Natural killer cell (primary cell): ENCODE measurements around the gene MRPL48. TPM values are rescaled to one million over a fixed set of nuclear protein-coding genes. Genes with fewer than 3 reads are reported as not detected.

Source experiments
- ATAC-seq, 3 donors: fragments of 150-1000 bp in 2 of 3; fragments of 200-7000 bp in 1 of 3; cut with Tn5 transposase; 1 replicate in 1 of 3; 2 replicates in 2 of 3; pipeline ENCODE4 v1.10.0; 2021; ENCODE audit warnings: mild to moderate bottlenecking in 2 of 3, moderate library complexity in 2 of 3
- DNase-seq, 2 donors: peaks; one replicate each; pipeline versions ENCODE4 v3.0.0 to v3.0.0-alpha.2; 2013 to 2021; ENCODE audit warnings: mixed read lengths in 1 of 2
- H3K27ac ChIP-seq: one replicate; pipeline ENCODE4 v1.5.1; 2013; ENCODE audit warnings: mild to moderate bottlenecking, low read length
- H3K27me3 ChIP-seq: one replicate; pipeline ENCODE4 v1.6.1; 2013; ENCODE audit warnings: low read length; ENCODE audit not compliant: control insufficient read depth, insufficient read depth
- H3K36me3 ChIP-seq: one replicate; pipeline ENCODE4 v1.6.1; 2013; ENCODE audit warnings: low read length; ENCODE audit not compliant: control insufficient read depth, insufficient read depth
- H3K4me1 ChIP-seq: one replicate; pipeline ENCODE4 v1.6.1; 2013; ENCODE audit warnings: low read length; ENCODE audit not compliant: control insufficient read depth, insufficient read depth
- H3K4me3 ChIP-seq: one replicate; pipeline ENCODE4 v1.5.1; 2013; ENCODE audit warnings: low read length
- H3K9me3 ChIP-seq: one replicate; pipeline ENCODE4 v1.6.1; 2013; ENCODE audit warnings: low read length; ENCODE audit not compliant: control insufficient read depth, insufficient read depth
- H3K27ac Mint-ChIP-seq, 2 donors: one replicate each; pipeline ENCODE4 v1.8.0; 2022; ENCODE audit warnings: mild to moderate bottlenecking in 2 of 2, mixed read lengths in 2 of 2, moderate library complexity in 1 of 2
- H3K27me3 Mint-ChIP-seq, 2 donors: one replicate each; pipeline ENCODE4 v1.8.0; 2022; ENCODE audit warnings: low read depth in 2 of 2, mixed read lengths in 2 of 2
- H3K36me3 Mint-ChIP-seq: one replicate; pipeline ENCODE4 v1.8.0; 2022; ENCODE audit warnings: mixed read lengths
- H3K4me1 Mint-ChIP-seq, 2 donors: one replicate each; pipeline ENCODE4 v1.8.0; 2022; ENCODE audit warnings: mixed read lengths in 2 of 2
- H3K4me3 Mint-ChIP-seq: one replicate; pipeline ENCODE4 v1.8.0; 2022; ENCODE audit warnings: mild to moderate bottlenecking, moderate library complexity, mixed read lengths
- H3K9me3 Mint-ChIP-seq, 2 donors: one replicate each; pipeline ENCODE4 v1.8.0; 2022; ENCODE audit warnings: mixed read lengths in 2 of 2
- WGBS: methylation state at CpG from one replicate; pipeline ENCODE4 v1.1.7; 2013; ENCODE audit warnings: missing lambda C conversion rate; ENCODE audit not compliant: insufficient coverage; 5-methylcytosine and 5-hydroxymethylcytosine counted together
- intact Hi-C: fragments of 100-400 bp; cut with micrococcal nuclease; formaldehyde crosslinking; loops from one replicate; pipeline ENCODE4 v1.14.2; 2022
- total RNA-seq, 4 donors: library from RNA; stranded (reverse); fragments of 120-200 nt in 1 of 4; gene quantifications; one replicate each; pipeline versions ENCODE4 v1.2.3 to v1.2.4, GENCODE V29; 2013 to 2022
- TF ChIP-seq, protein P1 (sequence below): fragments of 200-600 bp; IDR thresholded peaks from one replicate; pipeline ENCODE4 v1.8.0; 2022; ENCODE audit warnings: antibody characterized with exemption

The MRPL48 gene
- total RNA-seq, 3 donors from 2014 or later (not counting 1 experiment from before 2014, with no cell fraction given) = 19.5 to 24.9 (median 21.2) TPM

DNA sequence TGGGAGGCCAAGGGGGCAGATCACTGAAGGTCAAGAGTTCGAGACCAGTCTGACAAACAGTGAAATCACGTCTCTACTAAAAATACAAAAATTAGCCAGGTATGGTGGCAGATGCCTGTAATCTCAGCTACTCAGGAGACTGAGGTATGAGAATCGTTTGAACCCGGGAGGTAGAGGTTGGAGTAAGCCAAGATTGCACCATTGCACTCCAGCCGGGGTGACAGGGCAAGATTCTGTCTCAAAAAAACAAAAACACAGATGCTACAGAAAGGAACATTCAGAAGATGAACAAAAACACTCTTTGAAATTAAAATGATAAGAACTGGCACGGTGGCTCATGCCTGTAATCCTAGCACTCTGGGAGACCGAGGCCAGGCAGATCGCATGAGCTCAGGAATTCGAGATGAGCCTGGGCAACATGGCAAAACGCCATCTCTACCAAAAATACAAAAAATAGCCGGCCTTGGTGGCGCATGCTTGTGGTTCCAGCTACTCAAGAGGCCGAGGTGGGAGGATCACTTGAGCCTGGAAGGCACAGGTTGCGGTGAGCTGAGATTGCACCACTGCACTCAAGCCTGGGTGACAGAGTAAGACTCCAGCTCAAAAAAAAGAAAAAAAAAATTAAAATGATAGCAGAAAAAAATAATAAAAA, 35.3 kb upstream of the MRPL48 start:
- Histone ChIP-seq H3K27me3 (no peaks in the 10 kb centered on the region), H3K27ac (no peak overlapping the region), H3K36me3 (no peaks in the 10 kb centered on the region), H3K4me1 (peaks cover 11% of the 10 kb centered on the region), H3K4me3 (no peak overlapping the region), H3K9me3 (no peaks in the 10 kb centered on the region)
- Mint-ChIP-seq H3K36me3 (no peaks in the 10 kb centered on the region), H3K27ac (peak overlapping the region in 1 of 2 donors; percentile 19), H3K4me3 (no peak overlapping the region), H3K9me3 (no peaks in the 10 kb centered on the region), H3K27me3 (no peaks in the 10 kb centered on the region), H3K4me1 (peaks cover 44 to 53% of the 10 kb centered on the region in 2 donors)
- ATAC-seq (no peak), DNase-seq (no peak)
- WGBS = 91% methylated on average over 14 of the region's 14 CpGs
- intact Hi-C loops = no loop called here
- TF ChIP-seq, protein P1, sequence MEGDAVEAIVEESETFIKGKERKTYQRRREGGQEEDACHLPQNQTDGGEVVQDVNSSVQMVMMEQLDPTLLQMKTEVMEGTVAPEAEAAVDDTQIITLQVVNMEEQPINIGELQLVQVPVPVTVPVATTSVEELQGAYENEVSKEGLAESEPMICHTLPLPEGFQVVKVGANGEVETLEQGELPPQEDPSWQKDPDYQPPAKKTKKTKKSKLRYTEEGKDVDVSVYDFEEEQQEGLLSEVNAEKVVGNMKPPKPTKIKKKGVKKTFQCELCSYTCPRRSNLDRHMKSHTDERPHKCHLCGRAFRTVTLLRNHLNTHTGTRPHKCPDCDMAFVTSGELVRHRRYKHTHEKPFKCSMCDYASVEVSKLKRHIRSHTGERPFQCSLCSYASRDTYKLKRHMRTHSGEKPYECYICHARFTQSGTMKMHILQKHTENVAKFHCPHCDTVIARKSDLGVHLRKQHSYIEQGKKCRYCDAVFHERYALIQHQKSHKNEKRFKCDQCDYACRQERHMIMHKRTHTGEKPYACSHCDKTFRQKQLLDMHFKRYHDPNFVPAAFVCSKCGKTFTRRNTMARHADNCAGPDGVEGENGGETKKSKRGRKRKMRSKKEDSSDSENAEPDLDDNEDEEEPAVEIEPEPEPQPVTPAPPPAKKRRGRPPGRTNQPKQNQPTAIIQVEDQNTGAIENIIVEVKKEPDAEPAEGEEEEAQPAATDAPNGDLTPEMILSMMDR = no peak

DNA sequence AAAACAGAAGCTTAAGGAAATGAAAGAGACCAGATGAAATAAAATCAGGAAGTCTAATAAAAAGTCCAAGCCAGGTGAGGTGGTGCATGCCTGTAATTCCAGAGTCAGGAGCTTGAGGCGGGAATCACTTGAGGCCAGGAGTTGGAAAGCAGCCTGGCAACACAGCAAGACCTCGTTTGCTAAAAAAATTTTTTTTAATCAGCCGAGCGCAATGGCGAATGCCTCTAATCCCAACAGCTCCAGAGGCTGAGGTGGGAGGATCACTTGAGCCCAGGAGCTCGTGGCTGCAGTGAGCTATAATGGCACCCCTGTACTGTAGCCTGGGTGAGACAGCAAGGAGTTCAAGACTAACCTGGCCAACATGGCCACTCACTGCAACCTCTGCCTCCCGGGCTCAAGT, 34.8 kb upstream of the MRPL48 start:
- Mint-ChIP-seq H3K36me3 (no peaks in the 10 kb centered on the region), H3K9me3 (no peaks in the 10 kb centered on the region)
- WGBS = 95% methylated on average over 7 of the region's 7 CpGs

DNA sequence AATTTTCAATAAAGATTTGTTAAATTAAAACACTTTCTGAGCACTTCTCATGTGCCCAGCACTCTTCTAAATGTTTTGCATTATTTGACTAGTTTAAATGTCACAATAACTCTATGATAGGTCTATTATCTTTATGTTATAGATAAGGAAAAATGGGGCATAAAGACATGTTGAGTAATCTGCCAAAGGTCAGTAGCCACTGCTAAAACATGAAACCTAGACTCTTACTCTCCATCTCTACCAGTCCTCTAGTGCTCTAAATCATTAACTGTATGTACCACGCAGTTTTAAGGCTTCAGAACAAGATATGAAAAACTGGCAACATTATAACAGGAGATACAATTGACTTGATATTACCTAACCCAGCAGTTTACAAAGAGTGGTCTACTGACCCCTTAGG, 33.7 kb upstream of the MRPL48 start:
- H3K27me3 Mint-ChIP-seq = no peaks in the 10 kb centered on the region
- TF ChIP-seq, protein P1 = no peak

More for the DNA sequence above, 34.8 kb upstream of the MRPL48 start:
- Histone ChIP-seq H3K4me1 (peaks cover 11% of the 10 kb centered on the region), H3K27ac (no peak overlapping the region), H3K27me3 (no peaks in the 10 kb centered on the region), H3K36me3 (no peaks in the 10 kb centered on the region), H3K9me3 (no peaks in the 10 kb centered on the region), H3K4me3 (no peak overlapping the region)
- H3K27ac Mint-ChIP-seq = no peak overlapping the region
- intact Hi-C loops = no loop called here
- H3K27me3 Mint-ChIP-seq = no peaks in the 10 kb centered on the region
- no peak for DNase-seq
- ATAC-seq = no peak
- H3K4me3 Mint-ChIP-seq = no peak overlapping the region
- peaks cover 38 to 48% of the 10 kb centered on the region in 2 donors for H3K4me1 Mint-ChIP-seq
- TF ChIP-seq, protein P1 = no peak

DNA sequence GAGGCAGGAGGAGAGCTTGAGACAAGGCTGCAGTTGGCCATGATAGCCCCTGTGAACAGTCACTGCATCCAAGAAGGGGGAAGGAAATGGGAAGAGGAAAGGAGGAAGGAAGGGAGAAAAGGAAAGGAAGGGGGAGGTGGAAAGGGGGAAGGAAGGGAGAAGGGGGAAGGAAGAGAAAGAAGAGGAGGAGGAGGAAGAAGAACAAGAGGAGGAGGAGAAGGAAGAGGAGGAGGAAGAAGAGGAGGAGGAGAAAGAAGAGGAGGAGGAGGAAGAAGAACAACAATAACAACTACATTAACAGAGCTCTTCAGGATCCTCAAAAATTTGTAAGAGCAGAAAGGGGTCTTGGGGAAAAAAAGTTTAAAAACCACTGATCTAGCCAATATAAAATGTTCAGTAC, 32.0 kb upstream of the MRPL48 start:
- Histone ChIP-seq H3K27me3 (no peaks in the 10 kb centered on the region), H3K4me3 (no peak overlapping the region), H3K4me1 (peaks cover 14% of the 10 kb centered on the region), H3K36me3 (no peaks in the 10 kb centered on the region), H3K9me3 (no peaks in the 10 kb centered on the region), H3K27ac (no peak overlapping the region)
- no peak for DNase-seq
- H3K27ac Mint-ChIP-seq = no peak overlapping the region
- TF ChIP-seq, protein P1 = no peak
- no peak overlapping the region for H3K4me3 Mint-ChIP-seq
- no peaks in the 10 kb centered on the region for H3K36me3 Mint-ChIP-seq
- H3K4me1 Mint-ChIP-seq = peaks cover 48 to 54% of the 10 kb centered on the region in 2 donors
- no peaks in the 10 kb centered on the region for H3K27me3 Mint-ChIP-seq
- intact Hi-C loops = no loop called here
- H3K9me3 Mint-ChIP-seq = no peaks in the 10 kb centered on the region
- ATAC-seq = no peak

More for the DNA sequence above, 33.7 kb upstream of the MRPL48 start:
- Histone ChIP-seq H3K4me3 (no peak overlapping the region), H3K4me1 (peaks cover 11% of the 10 kb centered on the region), H3K27me3 (no peaks in the 10 kb centered on the region), H3K27ac (no peak overlapping the region), H3K36me3 (no peaks in the 10 kb centered on the region), H3K9me3 (no peaks in the 10 kb centered on the region)
- 100% methylated on average over 1 of the region's 1 CpG for WGBS
- no peaks in the 10 kb centered on the region for H3K36me3 Mint-ChIP-seq
- intact Hi-C loops = no loop called here
- peak overlapping the region in 1 of 2 donors; percentile 14 for H3K27ac Mint-ChIP-seq
- no peaks in the 10 kb centered on the region for H3K9me3 Mint-ChIP-seq
- ATAC-seq (no peak), DNase-seq (no peak)
- H3K4me3 Mint-ChIP-seq = no peak overlapping the region
- H3K4me1 Mint-ChIP-seq = peaks cover 44 to 50% of the 10 kb centered on the region in 2 donors
